WERI-Rb-1 (cell line): ENCODE measurements around the gene PML.

ENCODE experiments used
- DNase-seq: peaks from one replicate; pipeline ENCODE4 v3.0.0-alpha.2; 2020
- H3K27ac ChIP-seq: fragments of 250-450 bp; sonication (Bioruptor Pico); 2 replicates; pipeline ENCODE4 v1.5.1; 2020; ENCODE audit warnings: mild to moderate bottlenecking, moderate library complexity
- H3K27me3 ChIP-seq: fragments of 250-450 bp; sonication (Bioruptor Pico); 2 replicates; pipeline ENCODE4 v1.5.1; 2021; ENCODE audit warnings: mild to moderate bottlenecking, low read depth, moderate library complexity; ENCODE audit not compliant: insufficient read depth, severe bottlenecking
- H3K36me3 ChIP-seq: fragments of 250-450 bp; sonication (Bioruptor Pico); 2 replicates; pipeline ENCODE4 v1.5.1; 2020; ENCODE audit warnings: mild to moderate bottlenecking, moderate library complexity
- H3K4me3 ChIP-seq: 2 replicates; pipeline ENCODE4 v1.5.1; 2011; ENCODE audit warnings: low read depth, mild to moderate bottlenecking, control low read depth, low read length
- H3K9me3 ChIP-seq: fragments of 250-450 bp; sonication (Bioruptor Pico); 2 replicates; pipeline ENCODE4 v1.5.1; 2021; ENCODE audit warnings: mild to moderate bottlenecking, moderate library complexity; ENCODE audit not compliant: severe bottlenecking
- TF ChIP-seq, protein P1 (sequence below): IDR thresholded peaks from 2 replicates; pipeline ENCODE4 v1.5.1; 2011; ENCODE audit warnings: low read depth, mild to moderate bottlenecking, control low read depth, inconsistent platforms, low read length

PML gene

DNA sequence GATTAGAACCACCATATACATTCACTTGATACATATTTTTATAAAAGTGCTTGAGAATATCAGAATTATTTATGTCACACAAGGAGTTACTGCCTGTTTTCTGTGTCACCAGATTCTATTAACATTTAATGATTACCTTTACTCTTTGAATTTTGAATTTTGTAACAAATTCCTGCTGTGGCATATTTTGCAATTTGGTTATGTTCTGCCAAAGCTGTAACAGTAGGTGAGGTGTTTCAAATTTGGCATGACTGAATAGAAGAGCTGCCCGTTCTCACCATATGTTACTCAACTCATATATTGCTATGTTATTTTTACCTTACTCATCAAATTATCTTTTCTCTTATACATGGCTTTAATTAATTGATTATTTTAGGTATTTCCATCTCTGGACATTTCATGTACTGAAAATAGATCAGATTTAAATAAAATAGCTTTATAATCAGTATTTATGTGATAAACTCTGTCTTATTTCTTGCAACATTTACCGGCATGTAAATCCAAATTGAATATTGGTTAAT, 18.9 kb downstream of the PML start:
- no peak for DNase-seq
- Histone ChIP-seq H3K36me3 (peaks cover 9% of the 10 kb centered on the region; the same call in 1 of the 2 replicates), H3K27ac (no peak overlapping the region), H3K9me3 (no peaks in the 10 kb centered on the region), H3K4me3 (no peak overlapping the region), H3K27me3 (no peaks in the 10 kb centered on the region)
- TF ChIP-seq, protein P1, sequence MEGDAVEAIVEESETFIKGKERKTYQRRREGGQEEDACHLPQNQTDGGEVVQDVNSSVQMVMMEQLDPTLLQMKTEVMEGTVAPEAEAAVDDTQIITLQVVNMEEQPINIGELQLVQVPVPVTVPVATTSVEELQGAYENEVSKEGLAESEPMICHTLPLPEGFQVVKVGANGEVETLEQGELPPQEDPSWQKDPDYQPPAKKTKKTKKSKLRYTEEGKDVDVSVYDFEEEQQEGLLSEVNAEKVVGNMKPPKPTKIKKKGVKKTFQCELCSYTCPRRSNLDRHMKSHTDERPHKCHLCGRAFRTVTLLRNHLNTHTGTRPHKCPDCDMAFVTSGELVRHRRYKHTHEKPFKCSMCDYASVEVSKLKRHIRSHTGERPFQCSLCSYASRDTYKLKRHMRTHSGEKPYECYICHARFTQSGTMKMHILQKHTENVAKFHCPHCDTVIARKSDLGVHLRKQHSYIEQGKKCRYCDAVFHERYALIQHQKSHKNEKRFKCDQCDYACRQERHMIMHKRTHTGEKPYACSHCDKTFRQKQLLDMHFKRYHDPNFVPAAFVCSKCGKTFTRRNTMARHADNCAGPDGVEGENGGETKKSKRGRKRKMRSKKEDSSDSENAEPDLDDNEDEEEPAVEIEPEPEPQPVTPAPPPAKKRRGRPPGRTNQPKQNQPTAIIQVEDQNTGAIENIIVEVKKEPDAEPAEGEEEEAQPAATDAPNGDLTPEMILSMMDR, result no peak

DNA sequence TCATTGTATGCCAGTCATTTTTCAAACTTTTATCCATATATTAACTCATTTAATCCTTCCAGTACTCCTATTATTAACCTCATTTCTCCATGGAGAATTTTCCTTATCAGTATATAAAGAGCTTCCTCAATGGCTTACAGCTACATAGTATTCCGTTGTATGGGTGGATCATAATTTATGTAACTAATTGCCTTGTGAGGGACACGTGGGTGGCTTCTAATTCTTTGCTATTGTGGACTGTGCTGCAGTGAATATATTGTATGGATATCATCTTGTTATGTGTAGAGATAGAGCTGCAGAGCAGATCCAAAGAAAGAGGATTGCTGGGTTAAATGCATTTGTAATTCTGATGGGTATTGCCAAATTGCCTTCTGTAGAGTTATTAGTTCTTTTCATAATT, 25.2 kb downstream of the PML start:
- Histone ChIP-seq H3K27ac (no peak overlapping the region), H3K4me3 (no peak overlapping the region), H3K9me3 (no peaks in the 10 kb centered on the region), H3K36me3 (peaks cover 29% of the 10 kb centered on the region), H3K27me3 (no peaks in the 10 kb centered on the region)
- TF ChIP-seq, protein P1, result no peak
- DNase-seq, result no peak

DNA sequence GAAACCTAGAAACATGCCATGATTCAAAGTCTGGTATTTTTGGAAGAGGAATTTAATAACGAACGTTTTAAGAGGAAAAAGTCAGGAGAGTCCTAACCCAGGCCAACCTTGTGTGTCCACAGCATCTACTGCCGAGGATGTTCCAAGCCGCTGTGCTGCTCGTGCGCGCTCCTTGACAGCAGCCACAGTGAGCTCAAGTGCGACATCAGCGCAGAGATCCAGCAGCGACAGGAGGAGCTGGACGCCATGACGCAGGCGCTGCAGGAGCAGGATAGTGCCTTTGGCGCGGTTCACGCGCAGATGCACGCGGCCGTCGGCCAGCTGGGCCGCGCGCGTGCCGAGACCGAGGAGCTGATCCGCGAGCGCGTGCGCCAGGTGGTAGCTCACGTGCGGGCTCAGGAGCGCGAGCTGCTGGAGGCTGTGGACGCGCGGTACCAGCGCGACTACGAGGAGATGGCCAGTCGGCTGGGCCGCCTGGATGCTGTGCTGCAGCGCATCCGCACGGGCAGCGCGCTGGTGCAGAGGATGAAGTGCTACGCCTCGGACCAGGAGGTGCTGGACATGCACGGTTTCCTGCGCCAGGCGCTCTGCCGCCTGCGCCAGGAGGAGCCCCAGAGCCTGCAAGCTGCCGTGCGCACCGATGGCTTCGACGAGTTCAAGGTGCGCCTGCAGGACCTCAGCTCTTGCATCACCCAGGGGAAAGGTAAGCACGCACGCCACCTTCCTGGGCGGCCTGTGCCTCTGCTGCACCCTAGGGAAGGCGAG, 28.4 kb downstream of the PML start:
- TF ChIP-seq, protein P1, result no peak
- Histone ChIP-seq H3K9me3 (no peaks in the 10 kb centered on the region), H3K27me3 (no peaks in the 10 kb centered on the region), H3K4me3 (no peak overlapping the region), H3K36me3 (peaks cover 42% of the 10 kb centered on the region), H3K27ac (no peak overlapping the region)
- DNase-seq, result no peak

DNA sequence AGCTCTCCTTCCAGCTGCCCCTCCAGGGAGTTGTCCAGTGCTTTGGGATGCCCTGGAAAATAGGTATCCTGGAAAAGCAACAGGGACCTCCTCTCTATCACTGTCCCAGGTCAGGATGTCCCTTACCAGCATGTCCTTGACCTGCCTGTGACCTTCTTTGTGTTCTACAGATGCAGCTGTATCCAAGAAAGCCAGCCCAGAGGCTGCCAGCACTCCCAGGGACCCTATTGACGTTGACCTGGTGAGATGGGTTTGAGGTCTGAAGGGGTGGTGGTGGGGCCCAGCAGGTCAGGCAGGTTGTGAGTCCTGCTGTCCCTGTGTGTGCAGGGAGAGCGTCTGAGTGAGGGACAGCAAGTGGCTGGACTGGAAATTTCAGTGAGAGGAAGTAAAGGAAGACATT, 30.2 kb downstream of the PML start:
- DNase-seq, result no peak
- H3K27me3 ChIP-seq, result no peaks in the 10 kb centered on the region

DNA sequence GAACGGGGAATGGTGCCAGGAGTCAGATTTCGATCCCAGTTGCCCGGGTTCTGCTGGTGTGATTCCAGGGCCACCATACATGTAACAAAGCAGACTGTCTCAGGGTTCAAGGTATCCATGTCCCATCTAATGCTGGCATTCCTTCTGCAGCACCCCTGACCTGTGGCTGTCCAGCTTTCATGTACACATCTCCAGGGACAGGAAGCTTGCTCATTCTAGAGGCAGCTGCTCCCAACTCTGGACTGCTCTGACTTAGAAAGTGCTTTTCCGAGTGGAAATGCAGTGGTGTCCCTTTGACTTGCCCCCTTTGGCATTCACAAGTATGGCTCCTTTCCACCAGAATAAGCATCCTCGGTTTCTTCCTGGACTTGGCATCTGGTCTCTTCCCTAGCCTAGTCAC, 30.9 kb downstream of the PML start:
- H3K36me3 ChIP-seq, result peaks cover 42% of the 10 kb centered on the region
- DNase-seq, result no peak

More for the DNA sequence above, 30.2 kb downstream of the PML start:
- Histone ChIP-seq H3K27ac (no peak overlapping the region), H3K36me3 (peaks cover 44% of the 10 kb centered on the region), H3K9me3 (no peaks in the 10 kb centered on the region), H3K4me3 (no peak overlapping the region)
- TF ChIP-seq, protein P1, result no peak

More for the DNA sequence above, 30.9 kb downstream of the PML start:
- no peaks in the 10 kb centered on the region for H3K9me3 ChIP-seq
- TF ChIP-seq, protein P1, result no peak
- H3K4me3 ChIP-seq, result no peak overlapping the region
- H3K27me3 ChIP-seq, result no peaks in the 10 kb centered on the region
- no peak overlapping the region for H3K27ac ChIP-seq
